DOHH2 (cell line): ENCODE data around the gene ARFRP1.
"Not testable (repeated sequence)": the region's sequence is repeated elsewhere in the genome, so short reads cannot be mapped to it uniquely, and the experiment has no call there.

Source experiments
- H3F3A ChIP-seq: fragments of 200-600 bp; sonication (generic), shearing (Covaris generic); 2 replicates; pipeline ENCODE4 v1.6.0; 2016; ENCODE audit warnings: antibody characterized with exemption, mild to moderate bottlenecking; ENCODE audit not compliant: control insufficient read depth, insufficient read depth
- H3K27ac ChIP-seq: fragments of 200-600 bp; sonication (generic); 2 replicates; pipeline ENCODE4 v1.5.1; 2014; ENCODE audit warnings: low read depth, mild to moderate bottlenecking, low read length, moderate library complexity
- H3K27me3 ChIP-seq: fragments of 200-600 bp; sonication (generic); 2 replicates; pipeline ENCODE4 v1.6.1; 2014; ENCODE audit warnings: mild to moderate bottlenecking, low read length, mixed read lengths; ENCODE audit not compliant: control insufficient read depth
- H3K36me3 ChIP-seq: fragments of 200-600 bp; sonication (generic); 2 replicates; pipeline ENCODE4 v1.6.1; 2014; ENCODE audit warnings: mild to moderate bottlenecking, low read length, moderate library complexity, mixed read lengths; ENCODE audit not compliant: control insufficient read depth
- H3K4me1 ChIP-seq: fragments of 200-600 bp; sonication (generic); 2 replicates; pipeline ENCODE4 v1.6.1; 2014; ENCODE audit warnings: mild to moderate bottlenecking, low read length, mixed read lengths; ENCODE audit not compliant: control insufficient read depth
- H3K4me2 ChIP-seq: fragments of 200-600 bp; sonication (generic); 2 replicates; pipeline ENCODE4 v1.6.0; 2014; ENCODE audit warnings: mild to moderate bottlenecking, low read length, moderate library complexity
- H3K4me3 ChIP-seq: fragments of 200-600 bp; sonication (generic); 2 replicates; pipeline ENCODE4 v1.5.1; 2014; ENCODE audit warnings: mild to moderate bottlenecking, low read length, mixed read lengths
- H3K79me2 ChIP-seq: fragments of 200-600 bp; sonication (generic); 2 replicates; pipeline ENCODE4 v1.6.1; 2014; ENCODE audit warnings: mild to moderate bottlenecking, low read length, mixed read lengths; ENCODE audit not compliant: control insufficient read depth
- H3K9me2 ChIP-seq: fragments of 200-600 bp; sonication (generic); replicated peaks from 2 replicates; pipeline ENCODE4 v1.6.1; 2014; ENCODE audit warnings: mild to moderate bottlenecking, low read length, mixed read lengths; ENCODE audit not compliant: control insufficient read depth
- H3K9me3 ChIP-seq: fragments of 200-600 bp; sonication (generic); 2 replicates; pipeline ENCODE4 v1.6.1; 2014; ENCODE audit warnings: antibody characterized with exemption, low read length, mixed read lengths; ENCODE audit not compliant: control insufficient read depth, insufficient read depth
- H4K20me1 ChIP-seq: fragments of 200-600 bp; sonication (generic); 2 replicates; pipeline ENCODE4 v1.6.0; 2014; ENCODE audit warnings: low read depth, mild to moderate bottlenecking, antibody characterized with exemption, low read length, moderate library complexity; ENCODE audit not compliant: control insufficient read depth, insufficient read depth
- CTCF ChIP-seq: fragments of 200-600 bp; sonication (generic); IDR thresholded peaks from one replicate; pipeline ENCODE4 v1.5.1; 2014; ENCODE audit warnings: antibody characterized with exemption, mild to moderate bottlenecking, low read depth, low read length; ENCODE audit not compliant: poor library complexity, severe bottlenecking
- EZH2phosphoT487 ChIP-seq: fragments of 200-600 bp; sonication (generic); IDR thresholded peaks from 2 replicates; pipeline ENCODE4 v1.6.1; 2017; ENCODE audit warnings: borderline replicate concordance, mild to moderate bottlenecking, antibody characterized with exemption, low read length, moderate library complexity, mixed read lengths

ARFRP1 gene

GRCh38 chr20:63731410-63731809 lies 23.6 kb upstream of the ARFRP1 start:
- Histone ChIP-seq H3F3A (peaks cover 17% of the 10 kb centered on the region), H3K4me3 (no peak overlapping the region), H3K79me2 (peaks cover 38% of the 10 kb centered on the region), H4K20me1 (no peaks in the 10 kb centered on the region), H3K27ac (no peak overlapping the region), H3K9me2 (no peaks in the 10 kb centered on the region), H3K4me1 (peaks cover 51% of the 10 kb centered on the region), H3K27me3 (no peaks in the 10 kb centered on the region), H3K9me3 (no peaks in the 10 kb centered on the region; the same call in 1 of the 2 replicates), H3K4me2 (no peak overlapping the region), H3K36me3 (peaks cover 66% of the 10 kb centered on the region)
- TF ChIP-seq CTCF (no peak), EZH2phosphoT487 (no peak)

- H3K4me3 ChIP-seq, H3K27me3 ChIP-seq, H3K9me2 ChIP-seq, H3K9me3 ChIP-seq, H4K20me1 ChIP-seq: not testable (repeated sequence)
- peaks cover 45% of the 10 kb centered on the region for H3K79me2 ChIP-seq
- H3K4me1 ChIP-seq, result peaks cover 45% of the 10 kb centered on the region
- H3K27ac ChIP-seq, result peak overlapping the region; percentile 17; the same call in 1 of the 2 replicates
- H3F3A ChIP-seq, result peaks cover 17% of the 10 kb centered on the region
- peaks cover 66% of the 10 kb centered on the region for H3K36me3 ChIP-seq
- peak overlapping the region; percentile 28 for H3K4me2 ChIP-seq
Observed at GRCh38 chr20:63730189-63730733, 22.5 kb upstream of the ARFRP1 start.

- peaks cover 50% of the 10 kb centered on the region for H3K79me2 ChIP-seq
- not testable (repeated sequence) for H3F3A ChIP-seq, H3K4me2 ChIP-seq, H3K9me3 ChIP-seq, H3K27me3 ChIP-seq, H3K9me2 ChIP-seq, H3K27ac ChIP-seq, H3K4me3 ChIP-seq, H4K20me1 ChIP-seq
- H3K4me1 ChIP-seq, result peaks cover 18% of the 10 kb centered on the region
- peaks cover 52% of the 10 kb centered on the region for H3K36me3 ChIP-seq
Observed at GRCh38 chr20:63722967-63723622, 15.3 kb upstream of the ARFRP1 start.

GRCh38 chr20:63718996-63719395 lies 11.2 kb upstream of the ARFRP1 start:
- H3K79me2 ChIP-seq, result peaks cover 66% of the 10 kb centered on the region
- H3F3A ChIP-seq, result no peaks in the 10 kb centered on the region
- no peak overlapping the region for H3K4me2 ChIP-seq
- H3K36me3 ChIP-seq, result peaks cover 54% of the 10 kb centered on the region
- TF ChIP-seq CTCF, result no peak
- no peak for TF ChIP-seq EZH2phosphoT487
- no peak overlapping the region for H3K4me3 ChIP-seq
- H4K20me1 ChIP-seq, result no peaks in the 10 kb centered on the region
- H3K27ac ChIP-seq, result no peak overlapping the region
- no peaks in the 10 kb centered on the region for H3K9me2 ChIP-seq
- no peaks in the 10 kb centered on the region for H3K4me1 ChIP-seq
- no peaks in the 10 kb centered on the region for H3K27me3 ChIP-seq
- H3K9me3 ChIP-seq, result no peaks in the 10 kb centered on the region; the same call in 1 of the 2 replicates
